BE2C (cell line): ENCODE results near the gene PGPEP1. TPM values are rescaled to one million over a fixed set of nuclear protein-coding genes. Genes with fewer than 3 reads are reported as not detected.

ENCODE experiments used
- DNase-seq: peaks from one replicate; pipeline ENCODE4 v3.0.0-alpha.2; 2020
- H3K27me3 ChIP-seq: fragments of 250-450 bp; sonication (Bioruptor Pico); 2 replicates; pipeline ENCODE4 v1.5.1; 2020; ENCODE audit warnings: mild to moderate bottlenecking
- H3K36me3 ChIP-seq: fragments of 250-450 bp; sonication (Bioruptor Pico); 2 replicates; pipeline ENCODE4 v1.5.1; 2020; ENCODE audit warnings: mild to moderate bottlenecking
- H3K4me1 ChIP-seq: fragments of 250-450 bp; sonication (Bioruptor Pico); 2 replicates; pipeline ENCODE4 v1.5.1; 2020
- H3K4me3 ChIP-seq: 2 replicates; pipeline ENCODE4 v1.5.1; 2011; ENCODE audit warnings: low read depth, low read length
- H3K9me3 ChIP-seq: fragments of 250-450 bp; sonication (Bioruptor Pico); 2 replicates; pipeline ENCODE4 v1.5.1; 2020
- CTCF ChIP-seq: IDR thresholded peaks from 2 replicates; pipeline ENCODE4 v1.5.1; 2012; ENCODE audit warnings: mild to moderate bottlenecking, low read depth, low read length
- polyA plus RNA-seq: library from polyadenylated mRNA; unstranded; fragments of >200 nt; gene quantifications from one replicate; pipeline ENCODE4 v1.2.1, GENCODE V29; 2012; ENCODE audit warnings: low read depth, missing spikeins; ENCODE audit not compliant: insufficient read length, insufficient read depth

Gene PGPEP1, protein sequence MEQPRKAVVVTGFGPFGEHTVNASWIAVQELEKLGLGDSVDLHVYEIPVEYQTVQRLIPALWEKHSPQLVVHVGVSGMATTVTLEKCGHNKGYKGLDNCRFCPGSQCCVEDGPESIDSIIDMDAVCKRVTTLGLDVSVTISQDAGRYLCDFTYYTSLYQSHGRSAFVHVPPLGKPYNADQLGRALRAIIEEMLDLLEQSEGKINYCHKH
- polyA plus RNA-seq, result 3.2 TPM

GRCh38 chr19:18340190-18340989 lies at the start of gene PGPEP1:
Gene PGPEP1, plus strand, starts transcription at chr19:18340598. Its CDS starts 84 bp downstream, at chr19:18340682.
- Histone ChIP-seq H3K4me1 (no peaks in the 10 kb centered on the region; the same call in 1 of the 2 replicates), H3K4me3 (peak within 1 kb of the TSS; percentile 55), H3K27me3 (peaks cover 9% of the 10 kb centered on the region; the same call in 1 of the 2 replicates), H3K36me3 (no peaks in the 10 kb centered on the region), H3K9me3 (no peaks in the 10 kb centered on the region)
- TF ChIP-seq CTCF, result no peak
- DNase-seq, result peak; percentile 89

- no peak overlapping the region for H3K4me3 ChIP-seq
- TF ChIP-seq CTCF, result no peak
- no peaks in the 10 kb centered on the region for H3K36me3 ChIP-seq
- DNase-seq, result no peak
- H3K4me1 ChIP-seq, result peaks cover 20% of the 10 kb centered on the region
- no peaks in the 10 kb centered on the region for H3K27me3 ChIP-seq
- H3K9me3 ChIP-seq, result no peaks in the 10 kb centered on the region
Observed at GRCh38 chr19:18291019-18291524, 49.3 kb upstream of the PGPEP1 start.

DNA sequence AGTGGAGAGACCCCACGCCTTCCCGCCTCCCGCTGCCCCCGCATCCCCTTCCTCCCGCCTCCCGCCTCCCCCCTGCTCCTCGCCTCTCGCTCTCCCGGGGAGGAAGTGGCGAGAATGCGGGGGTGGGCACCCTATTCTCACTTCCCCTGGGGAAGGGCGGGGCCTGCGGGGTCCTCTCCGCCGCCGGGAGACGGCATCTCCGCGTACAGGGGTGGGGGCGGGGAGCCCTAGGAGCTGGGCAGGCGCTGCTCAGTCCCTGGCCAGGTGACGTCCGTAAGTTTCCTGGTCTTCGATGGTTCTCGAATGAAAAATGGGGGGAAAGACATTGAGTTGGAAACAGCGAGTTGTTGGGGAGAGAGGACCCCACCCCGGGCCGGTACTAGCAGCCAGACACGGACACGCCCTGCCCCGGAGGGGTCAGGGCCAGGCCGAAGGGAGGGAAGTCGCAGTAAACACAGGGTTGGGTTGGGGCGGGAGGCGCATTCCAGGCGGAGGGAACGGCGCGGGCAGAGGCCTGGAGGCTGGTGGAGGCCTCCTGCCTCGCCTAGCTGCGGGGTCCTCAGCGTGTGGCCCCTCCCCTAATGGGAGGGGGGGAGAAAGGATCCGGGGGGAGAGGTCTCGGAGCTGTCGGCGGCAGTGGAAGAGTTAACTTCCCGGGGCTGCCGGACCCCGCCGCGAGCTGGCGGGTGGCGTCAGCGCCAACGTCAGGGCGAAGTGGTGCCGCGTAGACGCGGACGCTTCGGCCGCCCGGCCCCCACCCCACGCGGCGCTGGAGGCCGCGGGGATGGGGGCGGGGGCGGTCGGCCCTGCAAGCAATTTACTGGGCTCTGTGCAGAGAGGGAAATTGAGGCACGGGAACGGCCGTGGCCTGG lies 48.6 kb upstream of the PGPEP1 start:
- DNase-seq, result peak; percentile 71
- Histone ChIP-seq H3K4me1 (peaks cover 20% of the 10 kb centered on the region), H3K36me3 (no peaks in the 10 kb centered on the region), H3K9me3 (no peaks in the 10 kb centered on the region), H3K27me3 (no peaks in the 10 kb centered on the region), H3K4me3 (peak overlapping the region; percentile 74)
- no peak for TF ChIP-seq CTCF

DNA sequence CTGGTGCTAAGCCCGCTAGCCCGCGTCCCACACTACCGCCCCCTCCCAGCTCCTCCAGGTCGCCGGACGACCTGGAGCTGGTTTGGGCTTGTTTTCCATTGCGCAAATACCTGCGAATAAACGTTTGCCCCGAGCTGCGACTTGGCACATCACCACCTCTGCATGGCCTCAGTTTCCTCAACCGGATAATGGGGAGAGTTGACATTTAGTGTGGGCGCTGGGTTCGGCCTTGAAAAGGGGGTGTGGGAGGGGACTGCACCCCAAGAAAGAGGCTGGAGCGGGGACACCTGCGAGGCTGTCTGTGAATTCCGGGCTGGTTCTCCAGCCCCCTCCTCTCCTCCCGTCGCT lies 48.0 kb upstream of the PGPEP1 start:
- Histone ChIP-seq H3K9me3 (no peaks in the 10 kb centered on the region), H3K4me1 (peaks cover 20% of the 10 kb centered on the region), H3K27me3 (no peaks in the 10 kb centered on the region), H3K4me3 (peak overlapping the region; percentile 74), H3K36me3 (no peaks in the 10 kb centered on the region)
- no peak for DNase-seq
- TF ChIP-seq CTCF, result no peak

- Histone ChIP-seq H3K27me3 (no peaks in the 10 kb centered on the region), H3K4me3 (peak overlapping the region; percentile 74), H3K9me3 (no peaks in the 10 kb centered on the region), H3K36me3 (no peaks in the 10 kb centered on the region), H3K4me1 (peaks cover 20% of the 10 kb centered on the region)
- no peak for TF ChIP-seq CTCF
- DNase-seq, result peak; percentile 79
Observed at GRCh38 chr19:18292810-18293641, 47.4 kb upstream of the PGPEP1 start.
